ENCODE data around the gene IRAK2. TPM values are rescaled to one million over a fixed set of nuclear protein-coding genes. Genes with fewer than 3 reads are reported as not detected.

Gene IRAK2
- total and polyA plus RNA-seq, 7 donors: 1.1 to 6.1 (median 2.8) TPM

- H3K9me3 ChIP-seq: no peaks in the 10 kb centered on the region
- H3K4me1 ChIP-seq: no peaks in the 10 kb centered on the region
- TF ChIP-seq CTCF (IDR thresholded peaks at IDR 0.05): no peak
- no peak for TF ChIP-seq POLR2AphosphoS5 (IDR thresholded peaks at IDR 0.05)
- TF ChIP-seq EP300 (IDR thresholded peaks at IDR 0.05): no peak
- no peak for TF ChIP-seq POLR2A (IDR thresholded peaks at IDR 0.05)
- intact Hi-C loops (cut with DNase I): no loop called here
- peaks cover 5 to 46% (median 9%) of the 10 kb centered on the region in 4 donors for H3K36me3 ChIP-seq
- no peaks in the 10 kb centered on the region for H3K27me3 ChIP-seq
- DNase-seq: no peak
- H3K27ac ChIP-seq: no peak overlapping the region
- 87 to 97% methylated on average over 6 of the region's 6 CpGs for WGBS, 2 donors
- H3K4me3 ChIP-seq: no peak overlapping the region
Measured at GRCh38 chr3:10235551-10235950, 70.8 kb downstream of the IRAK2 start.

- no peaks in the 10 kb centered on the region for H3K9me3 ChIP-seq
- H3K4me1 ChIP-seq: no peaks in the 10 kb centered on the region
- 88 to 93% methylated on average over 15 of the region's 15 CpGs for WGBS, 2 donors
- intact Hi-C loops (cut with DNase I): no loop called here
- H3K27ac ChIP-seq: no peak overlapping the region
- peaks cover 5 to 60% (median 9%) of the 10 kb centered on the region in 4 donors for H3K36me3 ChIP-seq
- no peak for TF ChIP-seq POLR2A (IDR thresholded peaks at IDR 0.05)
- TF ChIP-seq EP300 (IDR thresholded peaks at IDR 0.05): no peak
- no peak for TF ChIP-seq POLR2AphosphoS5 (IDR thresholded peaks at IDR 0.05)
- no peak for TF ChIP-seq CTCF (IDR thresholded peaks at IDR 0.05)
- DNase-seq: no peak
- H3K4me3 ChIP-seq: no peak overlapping the region
- H3K27me3 ChIP-seq: no peaks in the 10 kb centered on the region
Measured at GRCh38 chr3:10238345-10239183, 73.8 kb downstream of the IRAK2 start.

GRCh38 chr3:10240799-10241198 lies 76.1 kb downstream of the IRAK2 start:
- intact Hi-C loops (cut with DNase I): no loop called here
- no peak for DNase-seq
- Histone ChIP-seq H3K27me3 (no peaks in the 10 kb centered on the region), H3K4me1 (no peaks in the 10 kb centered on the region), H3K4me3 (no peak overlapping the region), H3K27ac (no peak overlapping the region), H3K36me3 (peaks cover 0 to 41% (median 3%) of the 10 kb centered on the region in 4 donors), H3K9me3 (peaks cover 0 to 10% (median 4%) of the 10 kb centered on the region in 4 donors)
- WGBS, 2 donors: 79 to 89% methylated on average over 6 of the region's 6 CpGs
- TF ChIP-seq POLR2AphosphoS5 (IDR thresholded peaks at IDR 0.05) (no peak), EP300 (IDR thresholded peaks at IDR 0.05) (no peak), POLR2A (IDR thresholded peaks at IDR 0.05) (no peak), CTCF (IDR thresholded peaks at IDR 0.05) (no peak)

- peak; percentile 60 for DNase-seq
- H3K27me3 ChIP-seq: no peaks in the 10 kb centered on the region
- no peak overlapping the region for H3K4me3 ChIP-seq
- TF ChIP-seq POLR2AphosphoS5 (IDR thresholded peaks at IDR 0.05): no peak
- TF ChIP-seq CTCF (IDR thresholded peaks at IDR 0.05): no peak
- no peak for TF ChIP-seq POLR2A (IDR thresholded peaks at IDR 0.05)
- TF ChIP-seq EP300 (IDR thresholded peaks at IDR 0.05): no peak
- no peaks in the 10 kb centered on the region for H3K4me1 ChIP-seq
- WGBS, 2 donors: 67 to 84% methylated on average over 7 of the region's 7 CpGs
- peaks cover 0 to 11% (median 4%) of the 10 kb centered on the region in 4 donors for H3K9me3 ChIP-seq
- intact Hi-C loops (cut with DNase I): no loop called here
- peak overlapping the region in 2 of 4 donors; percentile 13 to 20 for H3K27ac ChIP-seq
- H3K36me3 ChIP-seq: peaks cover 0 to 26% (median 0%) of the 10 kb centered on the region in 4 donors
Measured at GRCh38 chr3:10242182-10243065, 77.7 kb downstream of the IRAK2 start.
